COLO829 (cell line): Measurements from ENCODE around the gene RIN3.

Experiments used
- DNase-seq: peaks from one replicate; pipeline ENCODE4 v3.0.0; 2012; ENCODE audit warnings: low spot score

Gene RIN3

DNA sequence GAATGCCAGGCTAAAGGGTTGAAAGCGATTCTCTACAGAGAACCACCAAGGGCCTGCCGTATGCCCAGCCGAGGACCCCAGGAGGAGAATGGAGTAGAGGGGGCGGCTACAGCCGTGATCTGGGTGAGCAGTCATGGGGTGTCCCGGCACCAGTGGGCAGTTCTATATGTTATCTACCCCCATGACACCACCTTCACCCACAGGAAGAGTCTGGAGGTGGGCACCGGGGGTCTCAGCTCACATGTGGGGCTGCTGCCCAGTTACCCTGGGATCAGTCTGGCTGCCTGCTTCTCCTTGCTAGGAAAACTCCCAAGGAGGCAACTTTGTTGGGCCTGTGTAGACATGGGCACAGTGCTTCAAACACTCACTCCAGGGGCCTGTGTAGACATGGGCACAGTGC lies 135.5 kb downstream of the RIN3 start:
- DNase-seq, result no peak

DNA sequence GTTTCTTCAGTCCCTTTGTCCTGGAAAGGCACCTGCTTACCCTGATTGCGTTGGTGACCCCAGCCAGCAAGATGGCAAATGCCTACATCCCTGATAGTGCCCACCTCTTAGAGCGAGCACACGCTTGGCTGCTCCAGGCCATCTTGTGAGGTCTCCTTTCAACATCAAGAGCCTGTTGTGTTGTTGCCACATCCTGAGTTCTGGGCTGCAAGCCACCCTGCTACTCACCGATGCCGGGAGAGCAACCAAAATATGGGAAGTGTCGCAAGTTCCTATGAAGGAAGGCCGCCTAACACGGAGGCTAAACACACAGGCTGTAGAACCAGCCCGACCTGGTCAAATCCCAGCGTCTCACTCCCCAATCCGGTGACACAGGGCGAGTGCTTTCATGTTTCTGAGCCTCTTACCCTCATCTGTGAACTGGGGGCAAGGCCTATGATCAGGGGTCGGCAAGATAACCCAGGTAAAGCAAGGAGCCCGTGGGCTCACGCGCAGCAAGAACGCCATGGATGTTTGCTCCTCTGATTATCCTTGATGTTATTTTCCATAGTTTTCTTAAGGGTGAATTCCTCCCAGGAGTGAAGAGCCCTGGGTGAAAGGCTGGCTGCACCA lies 136.5 kb downstream of the RIN3 start:
- DNase-seq, result no peak

DNA sequence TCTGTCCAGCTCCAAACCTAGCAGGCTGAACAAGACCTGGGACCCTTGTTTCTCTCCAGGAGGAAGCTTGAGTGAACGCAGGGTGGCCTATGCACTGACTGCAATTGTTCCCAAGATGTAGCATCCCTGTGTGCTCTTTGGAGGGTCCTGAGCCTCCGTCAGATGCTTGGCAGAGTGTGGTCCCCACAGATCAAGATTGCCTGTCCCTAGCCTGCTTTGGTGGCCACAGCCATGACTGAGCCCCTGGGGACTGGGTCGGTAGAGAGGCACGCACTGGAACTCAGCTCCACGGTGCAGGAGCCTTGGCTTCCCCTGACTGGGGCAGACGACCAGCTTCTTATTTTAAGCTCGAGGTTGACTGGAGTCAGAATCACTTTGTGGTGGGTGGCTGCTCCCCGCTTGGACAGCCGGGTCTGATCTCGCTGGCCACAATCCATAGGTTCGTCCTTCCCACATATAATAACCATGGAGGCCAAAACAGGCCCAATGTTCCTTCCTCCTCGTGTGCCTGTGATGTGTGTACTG lies 137.1 kb downstream of the RIN3 start:
- no peak for DNase-seq

DNA sequence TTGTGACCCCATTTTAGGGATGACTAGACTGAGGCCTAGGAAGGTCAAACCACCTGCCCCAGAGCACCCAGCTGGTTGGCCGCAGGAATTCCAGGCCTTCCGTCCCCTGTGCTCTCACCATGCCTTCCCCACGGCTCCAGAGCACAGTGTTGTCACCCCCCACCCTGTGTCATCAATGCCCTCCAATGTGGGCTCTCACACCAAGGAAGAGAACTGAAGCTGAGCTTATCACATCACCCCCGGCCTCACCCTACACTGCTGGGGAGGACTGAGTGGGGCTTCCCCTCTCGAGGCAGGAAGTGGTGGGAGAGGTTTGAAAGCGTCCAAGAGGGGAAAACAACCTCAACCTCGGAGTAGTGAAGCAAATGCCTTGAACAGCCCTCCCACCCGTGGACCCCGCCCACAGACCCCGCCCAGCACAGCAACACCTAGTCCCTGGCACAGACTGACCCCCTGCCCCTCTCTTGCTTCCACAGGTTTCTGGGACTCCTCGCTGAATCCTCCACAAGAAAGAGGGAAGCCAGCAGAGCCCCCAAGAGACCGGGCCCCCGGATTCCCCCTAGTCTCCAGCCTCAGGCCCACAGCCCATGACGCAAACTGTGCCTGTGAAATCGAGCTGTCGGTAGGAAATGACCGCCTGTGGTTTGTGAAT lies 137.7 kb downstream of the RIN3 start:
- no peak for DNase-seq

DNA sequence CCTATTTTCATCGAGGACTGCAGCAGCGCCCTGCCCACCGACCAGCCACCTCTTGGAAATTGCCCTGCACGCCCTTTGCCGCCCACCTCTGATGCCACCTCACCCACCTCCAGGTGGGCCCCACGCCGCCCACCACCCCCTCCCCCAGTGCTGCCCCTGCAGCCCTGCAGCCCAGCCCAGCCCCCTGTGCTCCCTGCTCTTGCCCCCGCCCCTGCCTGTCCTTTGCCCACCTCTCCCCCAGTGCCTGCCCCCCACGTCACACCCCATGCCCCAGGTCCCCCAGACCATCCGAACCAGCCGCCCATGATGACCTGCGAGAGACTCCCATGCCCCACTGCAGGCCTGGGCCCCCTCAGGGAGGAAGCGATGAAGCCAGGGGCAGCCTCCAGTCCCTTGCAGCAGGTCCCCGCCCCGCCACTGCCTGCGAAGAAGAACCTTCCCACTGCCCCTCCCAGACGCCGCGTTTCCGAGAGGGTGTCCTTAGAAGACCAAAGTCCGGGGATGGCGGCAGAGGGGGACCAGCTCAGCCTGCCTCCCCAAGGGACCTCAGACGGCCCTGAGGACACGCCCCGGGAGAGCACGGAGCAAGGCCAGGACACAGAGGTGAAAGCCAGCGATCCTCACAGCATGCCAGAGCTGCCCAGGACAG lies 138.3 kb downstream of the RIN3 start:
- DNase-seq, result no peak

DNA sequence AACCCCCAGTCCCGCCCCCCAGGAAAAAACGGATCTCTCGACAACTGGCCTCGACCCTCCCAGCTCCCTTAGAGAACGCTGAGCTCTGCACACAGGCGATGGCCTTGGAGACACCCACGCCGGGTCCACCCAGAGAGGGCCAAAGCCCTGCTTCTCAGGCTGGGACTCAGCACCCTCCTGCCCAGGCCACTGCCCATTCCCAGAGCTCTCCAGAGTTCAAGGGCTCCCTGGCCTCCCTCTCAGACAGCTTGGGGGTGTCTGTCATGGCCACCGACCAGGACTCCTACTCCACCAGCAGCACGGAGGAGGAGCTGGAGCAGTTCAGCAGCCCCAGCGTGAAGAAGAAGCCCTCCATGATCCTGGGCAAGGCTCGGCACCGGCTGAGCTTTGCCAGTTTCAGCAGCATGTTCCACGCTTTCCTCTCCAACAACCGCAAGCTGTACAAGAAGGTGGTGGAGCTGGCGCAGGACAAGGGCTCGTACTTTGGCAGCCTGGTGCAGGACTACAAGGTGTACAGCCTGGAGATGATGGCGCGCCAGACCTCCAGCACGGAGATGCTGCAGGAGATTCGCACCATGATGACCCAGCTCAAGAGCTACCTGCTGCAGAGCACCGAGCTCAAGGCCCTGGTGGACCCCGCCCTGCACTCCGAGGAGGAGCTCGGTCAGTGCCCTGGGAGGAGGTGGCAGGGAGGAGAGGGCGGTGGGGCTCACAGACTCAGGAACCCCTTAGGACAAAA lies 139.0 kb downstream of the RIN3 start:
- DNase-seq, result no peak

DNA sequence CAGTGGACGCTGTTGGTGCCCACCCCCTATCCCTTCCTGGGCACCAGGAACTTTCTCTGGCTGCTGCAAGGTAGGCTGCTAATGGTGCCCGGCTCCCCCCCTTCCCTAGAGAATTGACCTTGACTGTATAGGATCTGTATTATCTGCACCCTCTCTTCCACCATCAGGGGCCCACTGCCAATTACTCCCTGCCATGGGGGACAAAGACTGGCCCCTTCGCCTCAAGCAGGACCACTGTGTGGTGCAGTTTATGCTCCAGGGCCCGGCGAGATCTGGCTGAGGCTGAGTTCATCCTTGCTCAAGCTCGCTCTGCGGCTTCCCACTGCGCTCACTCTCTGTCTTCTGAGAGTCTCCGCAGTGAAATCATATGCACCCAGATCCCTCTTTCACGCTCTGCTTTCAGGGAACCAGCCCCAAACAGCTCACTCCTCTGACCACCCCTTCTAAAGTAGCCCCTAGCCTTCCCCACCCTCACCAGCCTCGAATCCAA lies 139.6 kb downstream of the RIN3 start:
- no peak for DNase-seq

DNA sequence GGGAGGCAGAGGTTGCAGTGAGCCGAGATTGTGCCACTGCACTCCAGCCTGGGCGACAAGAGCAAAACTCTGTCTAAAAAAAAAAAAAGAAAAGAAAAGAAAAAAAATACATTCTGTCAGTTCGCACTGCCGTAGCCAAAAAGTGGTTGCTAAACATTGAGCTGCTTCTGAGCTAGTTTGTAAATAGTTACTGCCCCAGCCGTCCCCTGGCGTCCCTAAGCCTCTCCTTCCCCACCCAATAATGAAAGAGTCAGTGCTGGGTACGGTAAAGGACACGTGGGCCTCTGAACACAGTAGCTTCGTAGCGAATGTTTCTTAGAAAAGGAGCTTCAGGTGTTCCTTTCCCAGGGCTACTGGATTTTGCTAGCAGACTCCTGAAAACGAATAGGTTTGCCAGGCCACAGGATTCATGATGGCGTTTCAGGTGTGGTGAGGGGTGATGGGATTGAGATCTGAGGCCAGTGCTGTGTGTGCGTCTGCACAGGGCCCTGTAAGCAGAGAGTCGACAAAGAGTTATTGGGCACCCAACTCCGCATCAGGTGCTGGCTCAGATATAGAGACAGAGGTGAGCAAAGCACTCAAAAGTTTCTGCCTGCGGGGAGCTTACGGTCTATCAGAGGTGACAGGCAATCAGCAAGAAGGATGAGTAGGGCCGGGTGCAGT lies 140.8 kb downstream of the RIN3 start:
- DNase-seq, result no peak

DNA sequence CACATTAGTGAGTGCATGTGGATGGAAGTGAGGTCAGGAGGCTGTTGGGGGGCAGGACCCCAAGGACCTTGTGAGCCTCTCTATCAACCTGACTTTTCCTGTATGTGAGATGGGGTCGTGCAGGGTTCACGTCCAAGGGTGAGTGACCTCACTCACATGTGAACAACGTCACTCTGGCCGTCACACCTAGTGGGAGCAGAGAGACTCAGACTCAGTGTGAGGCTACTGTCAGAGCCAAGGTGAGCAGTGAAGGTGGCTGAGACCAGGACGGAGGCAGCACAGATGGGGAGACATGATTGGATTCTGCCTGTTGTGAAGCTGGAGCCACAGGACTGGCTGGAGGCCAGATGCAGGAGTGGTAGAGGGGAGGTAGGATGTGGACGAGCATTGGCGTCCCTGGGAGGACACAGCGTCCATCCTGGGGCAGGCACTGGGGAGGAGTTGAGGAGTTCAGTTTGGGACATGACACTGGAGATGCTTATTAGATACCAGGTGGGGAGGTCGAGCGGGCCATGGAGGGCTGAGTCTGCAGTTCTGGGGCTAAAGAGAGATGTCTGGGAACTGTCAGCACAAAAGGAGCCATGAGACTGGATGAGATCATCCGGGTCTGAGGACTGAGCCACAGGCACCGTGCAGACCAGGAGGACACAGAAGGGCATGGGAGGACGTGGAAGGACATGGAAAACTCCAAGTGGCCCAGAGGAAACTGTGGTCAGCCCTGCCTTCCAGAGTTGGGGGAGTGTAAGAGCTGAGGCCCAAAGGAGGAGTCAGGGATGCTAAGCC lies 142.0 kb downstream of the RIN3 start:
- DNase-seq, result no peak

DNA sequence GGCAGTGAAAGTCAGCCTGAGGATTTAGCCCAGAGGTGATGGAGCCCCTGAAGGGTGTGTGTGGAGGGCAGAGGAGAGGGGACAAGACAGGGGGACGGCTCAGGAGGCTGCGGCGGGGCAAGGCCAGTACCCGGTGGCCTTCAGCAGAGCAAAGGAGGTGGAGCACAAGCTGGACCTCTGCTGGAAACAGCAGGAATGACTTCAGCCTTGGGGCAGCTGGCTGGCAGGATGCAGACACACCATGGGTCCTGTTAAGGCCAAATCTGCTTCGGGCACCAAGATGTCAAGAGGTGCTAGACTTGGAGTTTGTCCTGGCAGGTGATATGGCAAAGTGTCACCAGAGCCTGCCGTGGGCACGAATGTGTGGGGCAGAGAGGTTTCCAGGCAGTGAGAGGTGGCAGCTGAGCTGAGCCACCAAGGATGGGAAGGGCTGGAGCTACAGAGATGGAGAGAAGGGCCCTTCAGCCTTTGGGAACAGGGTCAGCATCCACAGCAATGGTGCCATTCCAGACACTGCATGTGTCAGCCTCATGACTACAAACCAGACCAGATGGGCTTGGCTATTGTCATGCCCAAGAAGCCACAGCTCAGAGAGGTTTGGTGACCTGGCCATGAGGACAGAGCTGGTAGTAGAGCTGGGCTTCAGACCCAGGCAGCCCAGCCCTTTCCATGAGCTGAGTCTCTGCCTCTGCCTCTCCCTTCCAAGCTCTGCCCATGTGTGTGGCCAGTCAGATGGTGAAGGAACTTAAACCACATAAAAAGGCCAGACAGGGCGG lies 142.9 kb downstream of the RIN3 start:
- DNase-seq, result no peak

DNA sequence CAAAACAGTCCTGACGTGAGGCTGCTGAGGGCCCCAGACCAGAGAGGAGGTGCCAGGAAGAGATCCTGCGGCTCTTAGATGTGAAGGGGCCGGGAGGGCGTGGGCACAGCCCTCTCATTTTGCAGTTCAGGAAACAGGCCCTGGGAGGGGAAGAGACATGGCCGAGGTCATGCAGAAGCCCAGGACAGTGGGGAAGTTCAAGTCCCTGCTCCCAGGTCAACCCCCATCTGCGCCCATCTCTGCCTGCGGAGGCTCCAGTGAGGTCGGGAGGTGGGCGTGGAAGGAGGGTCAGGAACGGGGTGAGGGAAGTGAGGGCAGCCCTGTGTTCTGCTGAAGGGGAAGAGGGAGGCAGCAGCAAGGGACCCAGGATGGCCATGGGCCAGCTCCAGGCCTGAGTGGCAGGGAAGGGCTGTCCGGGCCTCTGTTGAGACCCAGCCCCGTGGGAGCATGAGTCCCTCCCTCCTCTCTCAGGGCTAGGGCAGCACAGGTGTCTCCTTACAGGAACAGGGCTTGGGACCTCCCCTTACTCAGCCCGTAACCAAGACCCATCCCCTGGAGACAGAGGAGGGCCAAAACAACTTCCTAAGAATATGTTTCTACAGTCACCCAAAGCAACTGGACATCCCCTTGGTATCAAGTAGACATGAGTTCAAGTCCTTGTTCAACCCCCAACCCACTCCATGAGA lies 144.0 kb downstream of the RIN3 start:
- DNase-seq, result no peak

DNA sequence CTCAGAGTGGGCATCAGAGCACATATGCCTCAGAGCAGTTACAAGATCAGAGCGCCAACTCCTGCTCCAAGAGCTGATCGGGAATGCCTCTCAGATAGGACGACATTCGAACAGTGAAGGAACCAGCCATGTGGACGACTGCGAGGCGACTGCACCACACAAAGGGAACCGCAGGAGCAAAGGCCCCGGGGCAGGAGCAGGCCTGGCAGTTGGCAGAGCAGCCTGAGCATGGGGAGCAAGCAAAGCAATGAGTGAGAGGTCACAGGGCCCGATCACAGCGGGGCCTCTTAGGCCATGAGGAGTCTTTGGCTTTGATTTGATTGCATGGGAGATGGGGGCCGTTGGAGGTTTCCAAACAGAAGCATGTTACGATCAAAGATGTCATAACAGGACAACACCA lies 144.6 kb downstream of the RIN3 start:
- DNase-seq, result no peak

DNA sequence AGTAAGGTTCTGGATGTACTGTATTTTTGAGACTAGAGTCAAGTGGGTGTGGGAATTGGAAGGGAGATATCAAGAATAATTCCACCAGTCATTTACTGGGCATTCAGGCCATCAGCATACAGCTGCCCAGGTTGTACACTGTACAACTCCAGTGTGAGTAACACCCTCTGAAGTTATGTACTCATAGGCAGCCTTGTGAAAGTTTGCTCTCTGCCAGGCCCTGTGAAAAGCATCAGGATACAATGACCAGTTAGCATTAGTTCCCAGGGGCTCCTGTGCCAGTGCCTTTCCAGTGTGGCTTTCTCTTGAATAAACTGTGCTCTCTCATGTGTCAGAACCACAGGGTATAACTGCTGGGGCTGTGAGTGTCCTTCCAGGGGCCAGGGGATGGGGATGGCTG lies 145.1 kb downstream of the RIN3 start:
- DNase-seq, result no peak

DNA sequence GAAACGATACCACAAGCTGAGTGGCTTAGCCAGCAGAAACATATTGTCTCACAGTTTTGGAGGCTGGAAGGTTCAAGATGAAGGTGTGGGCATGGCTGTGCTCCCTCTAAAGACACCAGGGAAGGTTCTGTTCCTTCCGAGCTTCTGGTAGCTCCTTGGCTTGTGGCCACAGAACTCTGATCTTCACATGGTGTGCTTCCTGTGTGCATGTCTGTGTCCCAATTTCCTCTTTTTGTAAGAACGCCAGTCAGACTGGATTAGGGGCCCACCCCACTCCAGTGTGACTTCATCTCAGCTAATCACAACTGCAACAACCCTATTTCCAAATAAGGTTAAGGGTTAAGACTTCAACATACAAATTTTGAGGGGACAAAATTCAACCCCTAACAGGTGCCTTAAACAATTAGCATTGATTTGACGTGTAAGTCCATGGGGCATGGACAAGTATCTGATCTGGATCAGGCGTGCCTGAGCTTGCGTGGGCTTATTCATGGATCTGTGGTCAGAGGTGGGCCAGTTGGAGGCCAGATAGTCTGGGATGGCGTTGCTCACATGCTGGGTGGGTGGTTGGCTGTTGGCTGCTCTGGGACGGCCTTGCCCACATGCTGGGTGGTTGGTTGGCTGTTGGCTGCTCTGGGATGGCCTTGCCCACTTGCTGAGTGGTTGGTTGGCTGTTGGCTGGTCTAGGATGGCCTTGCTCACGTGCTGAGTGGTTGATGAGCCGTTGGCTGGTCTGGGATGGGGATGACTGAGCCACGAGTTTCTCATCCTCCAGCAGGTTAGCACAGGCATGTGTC lies 146.4 kb downstream of the RIN3 start:
- DNase-seq, result no peak

DNA sequence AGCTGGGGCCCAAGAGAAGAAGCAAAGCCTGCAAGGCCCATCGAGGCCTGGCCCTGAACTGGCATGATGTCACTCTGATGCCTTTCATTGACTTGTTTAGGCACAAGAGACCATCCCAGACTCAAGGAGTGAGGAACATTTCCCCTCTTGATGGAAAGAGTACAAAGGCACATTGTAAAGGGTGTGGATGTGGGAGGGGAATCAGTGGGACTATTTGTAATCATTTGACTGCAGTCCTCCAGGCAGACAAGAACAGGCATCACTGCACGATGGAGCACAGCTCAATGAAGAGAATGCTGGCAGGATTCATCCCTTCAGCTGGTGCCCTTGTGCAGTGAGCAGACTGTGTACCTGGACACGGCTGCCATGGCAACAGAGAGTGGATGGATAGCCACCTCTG lies 147.0 kb downstream of the RIN3 start:
- DNase-seq, result peak; percentile 18

DNA sequence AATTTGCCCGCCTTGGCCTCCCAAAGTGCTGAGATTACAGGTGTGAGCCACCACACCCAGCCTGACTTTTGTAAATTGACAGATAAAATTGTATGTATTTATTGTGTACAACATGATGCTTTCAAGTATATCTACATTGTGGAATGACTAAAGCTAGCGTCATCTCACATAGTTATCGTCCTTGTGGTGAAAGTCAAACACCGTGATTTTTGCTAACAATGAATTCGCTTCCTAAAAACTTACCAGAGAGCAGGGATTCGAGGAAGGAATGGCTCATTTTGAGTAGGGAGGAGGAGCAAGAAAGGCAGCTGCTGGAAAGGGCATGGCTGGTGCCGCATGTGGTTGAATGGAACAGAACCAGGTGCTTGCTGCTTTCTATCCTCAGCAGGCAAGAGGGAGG lies 149.5 kb downstream of the RIN3 start:
- no peak for DNase-seq

DNA sequence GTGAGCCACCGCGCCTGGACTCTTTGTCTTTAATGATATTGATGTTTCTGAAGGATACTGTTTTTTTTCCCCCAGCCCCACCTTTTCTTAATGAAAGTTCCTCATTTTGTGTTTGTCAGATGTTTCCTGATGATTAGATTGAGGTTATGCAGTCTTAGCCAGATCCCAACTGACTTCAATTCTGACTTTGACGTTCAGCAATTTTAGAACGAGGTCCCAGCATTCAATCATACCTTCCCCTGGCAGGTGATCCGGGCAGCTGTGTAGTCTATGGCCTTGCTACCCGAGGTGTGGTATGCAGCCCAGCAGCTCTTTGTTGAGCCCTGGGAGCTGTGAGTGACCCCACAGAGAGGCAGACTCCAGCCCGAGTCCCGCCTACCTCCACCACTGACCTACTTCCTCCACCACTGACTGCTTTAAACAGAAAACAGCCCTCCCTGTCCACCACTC lies 152.1 kb downstream of the RIN3 start:
- no peak for DNase-seq

DNA sequence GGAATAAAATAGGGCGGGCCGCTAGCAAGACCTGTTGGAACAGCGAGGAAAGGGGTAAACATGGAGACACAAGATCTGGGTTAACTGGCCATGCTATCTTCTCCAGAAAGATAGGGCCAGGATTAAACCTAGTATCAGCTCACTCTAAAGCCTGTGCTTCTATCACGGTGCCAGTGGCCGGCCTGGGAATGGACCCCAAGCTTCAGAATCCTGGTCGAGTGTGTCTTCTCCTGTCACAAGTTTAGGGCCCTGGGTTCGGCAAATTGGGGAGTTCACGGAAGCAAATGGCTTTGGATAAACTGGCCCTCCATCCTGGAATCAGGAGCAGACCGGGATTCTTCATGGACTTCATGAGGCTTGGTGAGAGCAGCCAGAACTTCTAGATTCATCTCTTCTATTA lies 152.7 kb downstream of the RIN3 start:
- no peak for DNase-seq
